IPS-18a (cell line): Measurements from ENCODE around the gene IGSF10.

ENCODE experiments used
- H3K27ac ChIP-seq: one replicate; pipeline ENCODE4 v1.5.1; 2013; ENCODE audit warnings: low read length
- H3K27me3 ChIP-seq: one replicate; pipeline ENCODE4 v1.6.1; 2013; ENCODE audit warnings: mild to moderate bottlenecking, low read length; ENCODE audit not compliant: control insufficient read depth, insufficient read depth
- H3K36me3 ChIP-seq: one replicate; pipeline ENCODE4 v1.6.1; 2013; ENCODE audit warnings: low read depth, low read length; ENCODE audit not compliant: control insufficient read depth
- H3K4me1 ChIP-seq: one replicate; pipeline ENCODE4 v1.6.1; 2013; ENCODE audit warnings: low read depth, low read length; ENCODE audit not compliant: control insufficient read depth
- H3K4me3 ChIP-seq: one replicate; pipeline ENCODE4 v1.5.1; 2013; ENCODE audit warnings: low read length
- H3K9ac ChIP-seq: one replicate; pipeline ENCODE4 v1.6.1; 2013; ENCODE audit warnings: mild to moderate bottlenecking, low read length, moderate library complexity
- H3K9me3 ChIP-seq: one replicate; pipeline ENCODE4 v1.6.1; 2013; ENCODE audit warnings: low read depth, low read length; ENCODE audit not compliant: control insufficient read depth

Gene IGSF10

GRCh38 chr3:151483961-151484520 lies 23.2 kb upstream of the IGSF10 start:
- H3K4me3 ChIP-seq, result no peak overlapping the region
- H3K9me3 ChIP-seq, result no peaks in the 10 kb centered on the region
- H3K9ac ChIP-seq, result no peak overlapping the region
- no peaks in the 10 kb centered on the region for H3K36me3 ChIP-seq
- no peaks in the 10 kb centered on the region for H3K27me3 ChIP-seq
- no peak overlapping the region for H3K27ac ChIP-seq
- no peaks in the 10 kb centered on the region for H3K4me1 ChIP-seq

GRCh38 chr3:151483488-151483887 lies 22.6 kb upstream of the IGSF10 start:
- Histone ChIP-seq H3K4me1 (peaks cover 1% of the 10 kb centered on the region), H3K27me3 (no peaks in the 10 kb centered on the region), H3K27ac (no peak overlapping the region), H3K4me3 (no peak overlapping the region), H3K36me3 (no peaks in the 10 kb centered on the region), H3K9ac (no peak overlapping the region), H3K9me3 (no peaks in the 10 kb centered on the region)

DNA sequence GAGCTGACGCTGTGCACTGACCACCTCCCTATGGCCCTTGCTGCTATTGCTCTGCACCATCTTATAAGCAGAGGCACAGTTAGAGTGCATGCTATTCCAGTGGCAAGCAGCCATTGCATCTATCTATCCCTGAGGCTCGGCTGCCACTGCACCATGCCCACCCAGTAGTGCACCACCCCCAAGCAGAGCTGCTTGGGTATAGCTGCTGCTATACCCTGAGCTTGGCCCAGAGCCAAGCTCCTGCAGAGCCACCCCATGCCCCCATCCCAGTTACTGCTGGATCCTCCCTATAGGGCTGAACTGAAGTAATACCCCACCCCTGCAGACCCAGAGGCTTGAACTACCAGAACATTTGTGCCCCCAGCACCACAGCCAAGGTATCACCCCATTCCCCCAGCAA lies 19.6 kb upstream of the IGSF10 start:
- Histone ChIP-seq H3K9me3 (no peaks in the 10 kb centered on the region), H3K36me3 (no peaks in the 10 kb centered on the region), H3K27me3 (no peaks in the 10 kb centered on the region), H3K27ac (no peak overlapping the region), H3K4me3 (no peak overlapping the region), H3K4me1 (peaks cover 10% of the 10 kb centered on the region), H3K9ac (no peak overlapping the region)

GRCh38 chr3:151479452-151479851 lies 18.6 kb upstream of the IGSF10 start:
- H3K36me3 ChIP-seq, result no peaks in the 10 kb centered on the region
- H3K4me3 ChIP-seq, result no peak overlapping the region
- no peak overlapping the region for H3K9ac ChIP-seq
- H3K9me3 ChIP-seq, result no peaks in the 10 kb centered on the region
- peaks cover 10% of the 10 kb centered on the region for H3K4me1 ChIP-seq
- H3K27ac ChIP-seq, result no peak overlapping the region
- no peaks in the 10 kb centered on the region for H3K27me3 ChIP-seq

- no peak overlapping the region for H3K4me3 ChIP-seq
- no peak overlapping the region for H3K27ac ChIP-seq
- no peaks in the 10 kb centered on the region for H3K36me3 ChIP-seq
- peaks cover 10% of the 10 kb centered on the region for H3K4me1 ChIP-seq
- H3K9ac ChIP-seq, result no peak overlapping the region
- H3K9me3 ChIP-seq, result no peaks in the 10 kb centered on the region
- no peaks in the 10 kb centered on the region for H3K27me3 ChIP-seq
Observed at GRCh38 chr3:151478335-151478697, 17.5 kb upstream of the IGSF10 start.

DNA sequence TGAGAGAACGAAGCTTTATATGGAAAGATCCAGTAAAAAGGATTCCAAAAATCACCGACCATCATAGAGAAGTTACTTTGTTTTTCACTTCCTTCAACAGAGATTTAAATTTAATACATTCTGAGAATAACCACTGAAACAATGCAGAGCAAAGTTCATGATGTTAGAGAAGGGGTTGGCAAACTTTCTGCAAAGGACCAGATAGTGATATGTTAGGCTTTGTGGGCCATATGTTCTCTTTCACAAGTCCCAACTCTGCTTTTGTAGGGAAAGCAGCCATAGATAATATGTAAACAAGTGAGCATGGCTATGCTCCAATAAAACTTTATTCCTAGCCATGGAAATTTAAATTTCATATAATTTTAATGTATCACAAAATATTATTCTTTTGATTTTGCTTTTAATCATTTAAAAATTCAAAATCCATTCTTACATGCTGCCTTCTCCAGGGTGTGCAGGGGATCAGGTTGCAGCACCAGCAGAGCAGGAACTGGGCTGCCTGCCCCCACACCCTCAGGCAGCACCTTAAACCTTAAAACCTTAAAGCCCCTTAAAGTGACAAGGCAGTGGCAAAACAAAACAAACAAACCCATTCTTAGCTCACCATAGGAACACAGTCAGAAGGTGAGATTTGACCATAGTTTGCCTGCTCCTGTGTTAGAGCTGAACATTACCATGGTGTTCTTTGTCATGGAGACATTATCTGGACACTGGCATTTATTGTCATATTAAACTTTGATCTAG lies 16.9 kb upstream of the IGSF10 start:
- H3K9me3 ChIP-seq, result no peaks in the 10 kb centered on the region
- H3K4me1 ChIP-seq, result peaks cover 10% of the 10 kb centered on the region
- H3K27ac ChIP-seq, result no peak overlapping the region
- H3K4me3 ChIP-seq, result no peak overlapping the region
- no peaks in the 10 kb centered on the region for H3K36me3 ChIP-seq
- H3K27me3 ChIP-seq, result no peaks in the 10 kb centered on the region
- H3K9ac ChIP-seq, result no peak overlapping the region

DNA sequence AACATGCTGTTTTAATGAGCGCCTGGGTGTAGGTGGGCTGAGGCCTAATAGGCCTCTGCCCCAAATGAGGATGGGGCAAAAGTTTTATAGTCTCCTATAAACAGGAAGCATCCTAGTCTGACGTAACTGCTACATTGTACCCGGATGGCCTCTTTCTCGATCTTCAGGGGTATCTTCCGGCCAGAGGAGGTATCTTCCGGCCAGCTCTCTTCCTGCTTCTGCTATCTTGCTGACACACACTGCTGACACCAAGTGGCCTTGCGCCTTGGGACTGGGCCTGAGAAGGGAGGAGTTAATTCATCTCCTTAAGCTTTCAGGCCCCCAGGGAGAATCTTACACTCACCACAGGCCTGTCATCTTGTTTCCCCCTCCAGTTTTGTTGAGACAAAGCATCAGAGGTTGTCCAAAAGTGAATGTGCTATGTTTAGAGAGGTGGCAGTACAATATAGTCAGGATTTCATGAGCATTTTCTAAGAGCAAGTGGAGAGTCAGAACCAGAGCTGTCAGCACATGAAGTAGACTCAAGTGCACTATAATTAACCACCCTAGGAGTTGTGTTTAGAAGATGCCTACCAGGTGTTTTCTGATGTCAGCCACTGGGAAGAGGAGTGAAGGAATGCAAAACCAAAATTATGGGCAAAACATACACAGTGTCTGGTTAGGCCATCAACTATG lies 15.6 kb upstream of the IGSF10 start:
- peaks cover 10% of the 10 kb centered on the region for H3K4me1 ChIP-seq
- H3K27ac ChIP-seq, result no peak overlapping the region
- no peak overlapping the region for H3K9ac ChIP-seq
- no peak overlapping the region for H3K4me3 ChIP-seq
- no peaks in the 10 kb centered on the region for H3K27me3 ChIP-seq
- H3K9me3 ChIP-seq, result no peaks in the 10 kb centered on the region
- H3K36me3 ChIP-seq, result no peaks in the 10 kb centered on the region

- H3K9ac ChIP-seq, result no peak overlapping the region
- no peak overlapping the region for H3K27ac ChIP-seq
- H3K4me1 ChIP-seq, result no peaks in the 10 kb centered on the region
- no peaks in the 10 kb centered on the region for H3K9me3 ChIP-seq
- no peaks in the 10 kb centered on the region for H3K36me3 ChIP-seq
- H3K27me3 ChIP-seq, result no peaks in the 10 kb centered on the region
- H3K4me3 ChIP-seq, result no peak overlapping the region
Observed at GRCh38 chr3:151468284-151468917, 7.5 kb upstream of the IGSF10 start.

DNA sequence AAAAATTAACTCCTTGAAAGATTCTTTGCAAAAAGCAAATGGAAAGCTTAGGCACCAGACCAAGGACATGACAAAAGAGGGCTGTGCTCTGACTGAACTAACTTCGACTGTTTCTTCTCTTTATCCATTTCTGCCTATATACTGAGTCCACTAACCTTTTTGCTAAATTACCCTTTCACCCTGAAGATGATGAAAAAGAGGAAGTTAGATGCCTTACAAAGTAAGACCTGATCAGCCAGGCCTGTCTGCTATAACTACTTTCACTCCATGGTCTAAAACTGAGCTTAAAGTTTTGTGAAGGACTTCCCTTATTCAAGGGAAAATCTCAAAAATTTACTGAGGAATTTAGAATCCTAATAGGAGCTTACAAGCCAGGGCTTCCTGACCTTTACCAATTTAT lies 6.2 kb upstream of the IGSF10 start:
- Histone ChIP-seq H3K4me3 (no peak overlapping the region), H3K4me1 (no peaks in the 10 kb centered on the region), H3K9me3 (no peaks in the 10 kb centered on the region), H3K27ac (no peak overlapping the region), H3K36me3 (no peaks in the 10 kb centered on the region), H3K9ac (no peak overlapping the region), H3K27me3 (no peaks in the 10 kb centered on the region)

- Histone ChIP-seq H3K27ac (no peak overlapping the region), H3K4me3 (no peak overlapping the region), H3K9ac (no peak overlapping the region), H3K4me1 (no peaks in the 10 kb centered on the region), H3K36me3 (no peaks in the 10 kb centered on the region), H3K9me3 (no peaks in the 10 kb centered on the region), H3K27me3 (peaks cover 6% of the 10 kb centered on the region)
Observed at GRCh38 chr3:151462991-151463390, 2.1 kb upstream of the IGSF10 start.

DNA sequence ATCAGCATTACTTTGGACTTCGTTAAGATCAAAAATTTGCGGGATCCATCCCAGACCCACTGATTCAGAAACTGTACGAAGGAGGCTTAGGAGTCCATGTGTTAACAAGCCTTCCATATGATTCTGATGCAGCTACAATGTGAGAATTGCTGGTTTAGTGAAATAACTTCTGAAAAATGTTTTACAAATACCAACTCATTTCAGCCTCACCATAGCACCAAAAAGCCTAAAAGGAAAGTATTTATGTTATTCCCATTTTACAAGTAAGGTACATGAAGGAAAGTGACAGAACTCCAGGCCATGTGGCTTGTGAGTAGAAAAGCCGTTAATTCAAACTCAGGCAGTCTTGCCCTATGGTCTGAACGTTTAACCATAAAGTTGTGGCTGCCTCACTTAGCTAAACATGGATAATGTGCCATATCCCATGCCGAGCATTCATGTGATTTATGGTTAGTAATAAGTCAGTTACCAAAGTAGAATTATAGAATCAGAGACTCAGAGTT lies 1.5 kb upstream of the IGSF10 start:
- Histone ChIP-seq H3K4me3 (no peak overlapping the region), H3K27ac (no peak overlapping the region), H3K4me1 (no peaks in the 10 kb centered on the region), H3K9me3 (no peaks in the 10 kb centered on the region), H3K27me3 (peaks cover 6% of the 10 kb centered on the region), H3K36me3 (no peaks in the 10 kb centered on the region), H3K9ac (no peak overlapping the region)
